ENCODE results near the gene TEX48. TPM values are rescaled to one million over a fixed set of nuclear protein-coding genes. Genes with fewer than 3 reads are reported as not detected.

TEX48 gene
- polyA plus RNA-seq, 1 donor, result not detected

- Histone ChIP-seq H3K36me3 (ENCODE audit: control insufficient read depth, insufficient read depth, low read length) (no peaks in the 10 kb centered on the region), H3K27me3 (ENCODE audit: control insufficient read depth, insufficient read depth, low read length) (no peaks in the 10 kb centered on the region), H3K9me3 (ENCODE audit: control insufficient read depth, low read depth, low read length) (no peaks in the 10 kb centered on the region), H3K27ac (ENCODE audit: low read length) (no peak overlapping the region), H3K4me1 (ENCODE audit: control insufficient read depth, insufficient read depth, low read length) (no peaks in the 10 kb centered on the region), H3K4me3 (ENCODE audit: low read length) (no peak overlapping the region)
- WGBS (ENCODE audit: insufficient coverage, low lambda C conversion rate), result 43% methylated on average over 1 of the region's 2 CpGs
- peak in 1 of 2 donors; percentile 52 for DNase-seq
These were observed 11.4 kb upstream of the TEX48 start for GRCh38 chr9:114693248-114693855.

DNA sequence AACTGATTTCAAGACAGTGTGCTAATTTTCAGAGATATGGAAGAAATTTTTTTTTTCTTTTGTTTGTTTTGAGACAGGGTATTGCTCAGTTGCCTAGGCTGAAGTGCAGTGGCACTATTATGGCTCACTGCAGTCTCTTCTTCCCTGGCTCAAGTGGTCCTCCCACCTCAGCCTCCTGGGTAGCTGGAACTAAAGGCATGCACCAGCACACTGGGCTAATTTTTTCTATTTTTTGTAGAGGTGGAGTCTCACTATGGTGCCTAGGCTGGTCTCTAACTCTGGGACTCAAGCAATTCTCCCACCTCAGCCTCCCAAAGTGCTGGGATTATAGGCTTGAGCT is 9.9 kb upstream of the TEX48 start:
- Histone ChIP-seq H3K4me1 (ENCODE audit: control insufficient read depth, insufficient read depth, low read length) (no peaks in the 10 kb centered on the region), H3K36me3 (ENCODE audit: control insufficient read depth, insufficient read depth, low read length) (no peaks in the 10 kb centered on the region), H3K4me3 (ENCODE audit: low read length) (no peak overlapping the region), H3K27ac (ENCODE audit: low read length) (no peak overlapping the region), H3K27me3 (ENCODE audit: control insufficient read depth, insufficient read depth, low read length) (no peaks in the 10 kb centered on the region), H3K9me3 (ENCODE audit: control insufficient read depth, low read depth, low read length) (no peaks in the 10 kb centered on the region)
- no peak for DNase-seq

GRCh38 chr9:114691046-114691955 is 9.3 kb upstream of the TEX48 start:
- Histone ChIP-seq H3K27me3 (ENCODE audit: control insufficient read depth, insufficient read depth, low read length) (no peaks in the 10 kb centered on the region), H3K27ac (ENCODE audit: low read length) (no peak overlapping the region), H3K4me3 (ENCODE audit: low read length) (no peak overlapping the region), H3K4me1 (ENCODE audit: control insufficient read depth, insufficient read depth, low read length) (no peaks in the 10 kb centered on the region), H3K9me3 (ENCODE audit: control insufficient read depth, low read depth, low read length) (no peaks in the 10 kb centered on the region), H3K36me3 (ENCODE audit: control insufficient read depth, insufficient read depth, low read length) (no peaks in the 10 kb centered on the region)
- no CpG with 5 or more reads among the region's 11 CpGs for WGBS (ENCODE audit: insufficient coverage, low lambda C conversion rate)
- DNase-seq, result no peak

GRCh38 chr9:114690308-114690707 is 8.3 kb upstream of the TEX48 start:
- no CpG with 5 or more reads among the region's 4 CpGs for WGBS (ENCODE audit: insufficient coverage, low lambda C conversion rate)
- Histone ChIP-seq H3K36me3 (ENCODE audit: control insufficient read depth, insufficient read depth, low read length) (no peaks in the 10 kb centered on the region), H3K27me3 (ENCODE audit: control insufficient read depth, insufficient read depth, low read length) (no peaks in the 10 kb centered on the region), H3K4me1 (ENCODE audit: control insufficient read depth, insufficient read depth, low read length) (no peaks in the 10 kb centered on the region), H3K9me3 (ENCODE audit: control insufficient read depth, low read depth, low read length) (no peaks in the 10 kb centered on the region), H3K4me3 (ENCODE audit: low read length) (no peak overlapping the region), H3K27ac (ENCODE audit: low read length) (no peak overlapping the region)
- DNase-seq, result no peak

- 89% methylated on average over 5 of the region's 7 CpGs for WGBS (ENCODE audit: insufficient coverage, low lambda C conversion rate)
- Histone ChIP-seq H3K4me1 (ENCODE audit: control insufficient read depth, insufficient read depth, low read length) (no peaks in the 10 kb centered on the region), H3K36me3 (ENCODE audit: control insufficient read depth, insufficient read depth, low read length) (no peaks in the 10 kb centered on the region), H3K27ac (ENCODE audit: low read length) (no peak overlapping the region), H3K9me3 (ENCODE audit: control insufficient read depth, low read depth, low read length) (no peaks in the 10 kb centered on the region), H3K27me3 (ENCODE audit: control insufficient read depth, insufficient read depth, low read length) (no peaks in the 10 kb centered on the region), H3K4me3 (ENCODE audit: low read length) (no peak overlapping the region)
- DNase-seq, result no peak
These were observed 7.8 kb upstream of the TEX48 start for GRCh38 chr9:114689813-114690212.

- DNase-seq, result no peak
- 83% methylated on average over 2 of the region's 3 CpGs for WGBS (ENCODE audit: insufficient coverage, low lambda C conversion rate)
- H3K9me3 ChIP-seq (ENCODE audit: control insufficient read depth, low read depth, low read length), result no peaks in the 10 kb centered on the region
- no peaks in the 10 kb centered on the region for H3K27me3 ChIP-seq (ENCODE audit: control insufficient read depth, insufficient read depth, low read length)
- no peaks in the 10 kb centered on the region for H3K36me3 ChIP-seq (ENCODE audit: control insufficient read depth, insufficient read depth, low read length)
- H3K4me1 ChIP-seq (ENCODE audit: control insufficient read depth, insufficient read depth, low read length), result no peaks in the 10 kb centered on the region
- H3K27ac ChIP-seq (ENCODE audit: low read length), result no peak overlapping the region
- no peak overlapping the region for H3K4me3 ChIP-seq (ENCODE audit: low read length)
These were observed 7.1 kb upstream of the TEX48 start for GRCh38 chr9:114688909-114689610.

DNA sequence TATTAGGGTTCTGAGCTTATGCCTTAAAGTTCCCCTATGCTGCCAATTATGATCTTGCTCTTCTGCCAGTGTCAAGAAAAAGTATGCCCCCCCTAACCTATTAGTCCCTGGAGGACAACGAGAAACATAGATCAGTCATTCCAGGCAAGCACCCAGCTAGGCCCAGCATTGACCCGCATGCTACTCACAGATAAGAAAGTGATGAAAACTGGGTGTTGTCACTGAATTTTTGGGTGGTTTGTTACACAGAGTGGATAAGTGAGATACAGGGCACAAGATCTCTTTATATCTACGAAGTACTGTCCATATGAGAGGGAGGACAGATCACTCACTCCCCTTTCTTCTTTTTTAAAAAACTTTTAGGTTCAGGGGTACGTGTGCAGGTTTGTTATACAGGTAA is 6.4 kb upstream of the TEX48 start:
- H3K9me3 ChIP-seq (ENCODE audit: control insufficient read depth, low read depth, low read length), result no peaks in the 10 kb centered on the region
- no peaks in the 10 kb centered on the region for H3K36me3 ChIP-seq (ENCODE audit: control insufficient read depth, insufficient read depth, low read length)
- WGBS (ENCODE audit: insufficient coverage, low lambda C conversion rate), result 80% methylated on average over 1 of the region's 4 CpGs

DNA sequence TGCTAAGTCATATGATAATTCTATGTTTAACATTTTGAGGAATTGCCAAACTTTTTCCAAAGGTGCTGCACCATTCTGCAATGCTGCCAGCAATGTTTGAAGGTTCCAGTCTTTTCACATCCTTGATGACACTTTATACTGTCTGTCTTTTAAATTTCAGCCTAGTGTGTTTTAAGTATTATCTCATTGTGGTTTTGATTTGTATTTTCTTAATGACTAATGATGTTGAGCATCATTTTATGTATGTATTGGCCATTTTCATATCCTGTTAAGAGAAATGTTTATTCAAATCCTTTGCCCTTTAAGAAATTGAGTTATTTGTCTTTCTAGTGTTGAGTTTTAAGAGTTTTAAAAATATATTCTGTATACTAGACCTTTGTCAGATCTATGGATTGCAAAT is 5.0 kb upstream of the TEX48 start:
- DNase-seq, result no peak
- Histone ChIP-seq H3K4me1 (ENCODE audit: control insufficient read depth, insufficient read depth, low read length) (no peaks in the 10 kb centered on the region), H3K9me3 (ENCODE audit: control insufficient read depth, low read depth, low read length) (no peaks in the 10 kb centered on the region), H3K27ac (ENCODE audit: low read length) (no peak overlapping the region), H3K36me3 (ENCODE audit: control insufficient read depth, insufficient read depth, low read length) (no peaks in the 10 kb centered on the region), H3K4me3 (ENCODE audit: low read length) (no peak overlapping the region), H3K27me3 (ENCODE audit: control insufficient read depth, insufficient read depth, low read length) (no peaks in the 10 kb centered on the region)

More for the DNA sequence above, 6.4 kb upstream of the TEX48 start:
- no peak overlapping the region for H3K4me3 ChIP-seq (ENCODE audit: low read length)
- DNase-seq, result no peak
- H3K4me1 ChIP-seq (ENCODE audit: control insufficient read depth, insufficient read depth, low read length), result no peaks in the 10 kb centered on the region
- no peak overlapping the region for H3K27ac ChIP-seq (ENCODE audit: low read length)
- no peaks in the 10 kb centered on the region for H3K27me3 ChIP-seq (ENCODE audit: control insufficient read depth, insufficient read depth, low read length)

- Histone ChIP-seq H3K9me3 (ENCODE audit: control insufficient read depth, low read depth, low read length) (no peaks in the 10 kb centered on the region), H3K36me3 (ENCODE audit: control insufficient read depth, insufficient read depth, low read length) (no peaks in the 10 kb centered on the region), H3K4me3 (ENCODE audit: low read length) (no peak overlapping the region), H3K27ac (ENCODE audit: low read length) (no peak overlapping the region), H3K4me1 (ENCODE audit: control insufficient read depth, insufficient read depth, low read length) (no peaks in the 10 kb centered on the region), H3K27me3 (ENCODE audit: control insufficient read depth, insufficient read depth, low read length) (no peaks in the 10 kb centered on the region)
- no peak for DNase-seq
- WGBS (ENCODE audit: insufficient coverage, low lambda C conversion rate), result 100% methylated on average over 2 of the region's 5 CpGs
These were observed 4.0 kb upstream of the TEX48 start for GRCh38 chr9:114685951-114686350.

GRCh38 chr9:114684036-114684435 is 2.0 kb upstream of the TEX48 start:
- no peaks in the 10 kb centered on the region for H3K9me3 ChIP-seq (ENCODE audit: control insufficient read depth, low read depth, low read length)
- no peaks in the 10 kb centered on the region for H3K4me1 ChIP-seq (ENCODE audit: control insufficient read depth, insufficient read depth, low read length)
- H3K27me3 ChIP-seq (ENCODE audit: control insufficient read depth, insufficient read depth, low read length), result no peaks in the 10 kb centered on the region
- H3K4me3 ChIP-seq (ENCODE audit: low read length), result no peak overlapping the region
- H3K27ac ChIP-seq (ENCODE audit: low read length), result no peak overlapping the region
- no CpG with 5 or more reads among the region's 6 CpGs for WGBS (ENCODE audit: insufficient coverage, low lambda C conversion rate)
- no peaks in the 10 kb centered on the region for H3K36me3 ChIP-seq (ENCODE audit: control insufficient read depth, insufficient read depth, low read length)
- DNase-seq, result no peak

Measured in large intestine (tissue), 3 donors.